ENCODE data around the gene PHACTR1.

PHACTR1 gene

GRCh38 chr6:13012296-13012695, 295.7 kb downstream of the PHACTR1 start:
- no peak overlapping the region for H3K4me3 ChIP-seq (ENCODE audit: low read length)
- TF ChIP-seq CTCF (conservative IDR thresholded peaks at IDR 0.05; ENCODE audit: low read depth, low read length): no peak
- no peak for DNase-seq (ENCODE audit: low read depth)

GRCh38 chr6:13012977-13013680, 296.6 kb downstream of the PHACTR1 start:
- no peak for TF ChIP-seq CTCF (conservative IDR thresholded peaks at IDR 0.05; ENCODE audit: low read depth, low read length)
- H3K4me3 ChIP-seq (ENCODE audit: low read length): peak overlapping the region; percentile 59
- DNase-seq (ENCODE audit: low read depth): no peak

GRCh38 chr6:13013681-13014503, 297.3 kb downstream of the PHACTR1 start:
- H3K4me3 ChIP-seq (ENCODE audit: low read length): peak overlapping the region; percentile 59
- DNase-seq (ENCODE audit: low read depth): no peak

GRCh38 chr6:13014504-13015378, 298.2 kb downstream of the PHACTR1 start:
- DNase-seq (ENCODE audit: low read depth): no peak
- H3K4me3 ChIP-seq (ENCODE audit: low read length): peak overlapping the region; percentile 46
- no peak for TF ChIP-seq CTCF (conservative IDR thresholded peaks at IDR 0.05; ENCODE audit: low read depth, low read length)

More at GRCh38 chr6:13013681-13014503, 297.3 kb downstream of the PHACTR1 start:
- TF ChIP-seq CTCF (conservative IDR thresholded peaks at IDR 0.05; ENCODE audit: low read depth, low read length): no peak

GRCh38 chr6:13015379-13015681, 298.8 kb downstream of the PHACTR1 start:
- DNase-seq (ENCODE audit: low read depth): no peak
- H3K4me3 ChIP-seq (ENCODE audit: low read length): no peak overlapping the region
- TF ChIP-seq CTCF (conservative IDR thresholded peaks at IDR 0.05; ENCODE audit: low read depth, low read length): no peak

- DNase-seq (ENCODE audit: low read depth): no peak
- TF ChIP-seq CTCF (conservative IDR thresholded peaks at IDR 0.05; ENCODE audit: low read depth, low read length): no peak
- H3K4me3 ChIP-seq (ENCODE audit: low read length): no peak overlapping the region
Observed at GRCh38 chr6:13024616-13025015, 308.0 kb downstream of the PHACTR1 start.
